IPS-NIHi7 (cell line): ENCODE data around the gene MYH11.
"Not testable (repeated sequence)": the region's sequence is repeated elsewhere in the genome, so short reads cannot be mapped to it uniquely, and the experiment has no call there.

Experiments used
- DNase-seq: peaks from one replicate; pipeline ENCODE4 v3.0.0; 2012; ENCODE audit warnings: mixed read lengths; ENCODE audit errors: extremely low spot score

MYH11 gene

DNA sequence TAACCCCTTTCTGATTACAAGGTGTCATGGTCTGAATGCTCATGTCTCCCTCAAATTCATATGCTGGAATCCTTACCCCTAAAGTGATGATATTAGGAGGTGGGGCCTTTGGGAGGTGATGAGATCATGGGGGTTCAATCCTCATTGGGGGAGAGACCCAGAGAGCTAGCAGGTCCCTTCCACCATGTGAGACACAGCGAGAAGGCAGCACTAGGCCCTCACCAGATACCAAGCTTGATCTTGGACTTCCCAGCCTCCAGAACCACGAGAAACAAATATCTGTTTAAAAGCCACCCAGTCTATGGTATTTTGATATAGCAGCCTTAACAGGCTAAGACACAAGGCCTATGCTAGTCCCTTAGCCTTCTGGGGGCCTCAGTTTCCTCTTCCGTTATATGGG lies 45.9 kb downstream of the MYH11 start:
- DNase-seq, result no peak

DNA sequence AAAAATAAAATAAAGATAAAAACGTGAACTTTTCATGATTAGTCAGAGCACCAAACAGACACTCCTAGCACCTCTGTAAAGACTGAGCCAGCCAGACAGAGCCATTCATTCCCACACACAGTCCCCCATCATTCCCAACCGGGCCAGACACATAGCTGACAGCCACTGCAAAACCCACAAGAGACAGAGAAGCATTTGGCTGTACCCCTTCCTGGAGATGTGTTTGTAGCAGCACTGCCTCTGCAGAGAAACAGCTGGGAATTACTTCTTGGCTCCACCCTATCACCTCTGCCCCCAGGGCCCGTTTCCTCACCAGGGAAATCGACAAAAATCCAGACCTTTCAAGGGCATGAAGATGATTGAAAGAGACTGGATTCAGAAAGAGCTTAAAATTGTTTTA lies 46.4 kb downstream of the MYH11 start:
- no peak for DNase-seq

DNA sequence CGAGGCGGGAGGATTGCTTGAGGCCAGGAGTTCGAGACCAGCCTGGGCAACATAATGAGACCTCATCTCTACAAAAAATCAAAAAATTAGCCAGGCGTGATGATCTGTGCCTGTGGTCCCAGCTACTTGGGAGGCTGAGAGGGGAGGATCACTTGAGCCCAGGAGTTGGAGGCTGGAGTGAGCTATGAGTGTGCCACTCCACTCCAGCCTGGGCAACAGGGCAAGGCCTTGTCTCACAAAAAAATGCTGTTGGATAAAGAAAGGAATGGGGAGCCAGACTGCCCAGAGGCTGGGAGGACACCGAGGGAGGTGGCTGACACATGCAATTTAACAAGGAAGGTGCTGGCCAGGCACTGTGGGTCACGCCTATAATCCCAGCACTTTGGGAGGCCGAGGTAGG lies 47.5 kb downstream of the MYH11 start:
- not testable (repeated sequence) for DNase-seq

GRCh38 chr16:15808071-15808470 lies 48.8 kb downstream of the MYH11 start:
- no peak for DNase-seq

DNA sequence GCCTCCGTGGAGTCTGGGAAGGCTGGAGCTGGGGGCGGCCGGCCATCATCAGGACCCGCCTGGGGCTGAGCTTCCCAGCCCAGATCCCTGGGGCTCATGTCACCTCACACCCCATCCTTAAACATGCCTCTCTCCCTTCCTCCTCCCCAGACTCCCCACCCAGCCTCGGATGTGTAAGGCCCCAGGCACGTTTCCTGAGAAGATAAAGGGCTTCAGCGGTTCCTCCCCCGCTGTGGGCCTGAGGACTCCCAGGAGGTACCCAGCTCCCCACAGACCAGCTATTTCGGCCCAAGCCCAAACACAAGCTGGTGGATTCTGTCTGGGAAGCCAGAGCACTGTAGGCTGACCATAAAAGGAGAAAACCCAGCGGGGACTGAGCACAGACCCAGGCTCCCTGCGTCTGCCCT lies 49.2 kb downstream of the MYH11 start:
- peak; percentile 51 for DNase-seq

GRCh38 chr16:15803618-15804017 lies 53.2 kb downstream of the MYH11 start:
- no peak for DNase-seq

- no peak for DNase-seq
These were observed 56.9 kb downstream of the MYH11 start for GRCh38 chr16:15799851-15800495.

DNA sequence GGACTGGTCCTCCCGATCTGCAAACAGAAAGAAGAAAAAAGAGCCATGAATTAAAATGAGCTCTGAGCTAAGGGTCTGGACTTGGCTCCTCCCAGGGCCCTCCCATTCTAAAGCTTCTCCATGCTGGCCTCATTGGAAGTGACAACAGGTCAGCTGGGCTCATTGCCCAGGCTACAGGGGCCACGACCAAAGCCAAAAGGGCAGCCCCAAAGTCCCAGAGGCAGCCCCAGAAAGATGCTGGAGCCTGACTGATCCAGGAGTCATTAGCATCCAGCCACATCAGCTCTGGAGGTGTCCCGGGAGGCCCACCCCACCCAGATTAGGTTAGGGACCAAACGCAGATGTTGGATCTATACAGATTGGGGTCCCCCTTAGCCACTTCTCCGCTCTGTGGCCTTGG lies 58.2 kb downstream of the MYH11 start:
- no peak for DNase-seq

- no peak for DNase-seq
These were observed 59.9 kb downstream of the MYH11 start for GRCh38 chr16:15796885-15797284.

- DNase-seq, result no peak
These were observed 61.2 kb downstream of the MYH11 start for GRCh38 chr16:15795615-15796014.

GRCh38 chr16:15792563-15792971 lies 64.3 kb downstream of the MYH11 start:
- DNase-seq, result no peak

GRCh38 chr16:15790458-15790857 lies 66.4 kb downstream of the MYH11 start:
- DNase-seq, result no peak

- DNase-seq, result not testable (repeated sequence)
These were observed 67.0 kb downstream of the MYH11 start for GRCh38 chr16:15789816-15790215.

DNA sequence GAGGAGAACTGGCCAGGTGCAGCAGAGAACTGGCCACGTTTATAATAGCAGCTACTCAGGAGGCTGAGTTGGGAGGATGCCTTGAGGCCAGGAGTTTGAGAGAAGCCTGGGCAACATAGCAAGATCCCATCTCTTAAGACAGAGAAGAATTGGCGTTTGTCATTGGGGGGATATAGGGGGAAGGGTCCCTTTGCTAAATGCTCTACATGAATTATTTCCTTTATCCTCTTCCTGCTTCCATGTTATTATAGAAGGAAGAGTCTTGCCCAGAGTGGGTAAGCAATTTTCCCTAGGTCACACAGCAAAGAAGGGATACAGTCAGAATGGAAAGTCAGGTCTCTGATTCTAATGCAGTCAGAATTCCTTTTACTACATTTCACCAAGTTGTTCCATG lies 68.0 kb downstream of the MYH11 start:
- DNase-seq, result no peak

DNA sequence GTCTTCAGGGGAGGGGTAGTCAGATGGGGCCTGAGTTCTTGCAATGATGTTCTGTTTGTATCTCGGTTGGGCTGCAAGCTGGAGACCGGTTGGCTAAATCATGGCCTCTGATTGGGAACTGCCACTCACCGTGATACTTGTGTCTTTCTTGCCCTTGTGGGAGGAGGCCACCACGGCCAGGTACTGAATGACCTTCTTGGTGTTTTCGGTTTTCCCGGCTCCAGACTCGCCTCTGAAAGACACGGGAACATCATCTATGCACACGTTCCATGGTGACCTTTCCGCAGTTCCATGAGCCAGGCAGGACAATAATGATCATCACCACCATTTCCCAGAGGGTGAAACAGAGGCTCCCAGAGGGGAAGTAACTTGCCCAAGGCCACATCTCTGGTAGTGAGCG lies 70.3 kb downstream of the MYH11 start:
- DNase-seq, result no peak

DNA sequence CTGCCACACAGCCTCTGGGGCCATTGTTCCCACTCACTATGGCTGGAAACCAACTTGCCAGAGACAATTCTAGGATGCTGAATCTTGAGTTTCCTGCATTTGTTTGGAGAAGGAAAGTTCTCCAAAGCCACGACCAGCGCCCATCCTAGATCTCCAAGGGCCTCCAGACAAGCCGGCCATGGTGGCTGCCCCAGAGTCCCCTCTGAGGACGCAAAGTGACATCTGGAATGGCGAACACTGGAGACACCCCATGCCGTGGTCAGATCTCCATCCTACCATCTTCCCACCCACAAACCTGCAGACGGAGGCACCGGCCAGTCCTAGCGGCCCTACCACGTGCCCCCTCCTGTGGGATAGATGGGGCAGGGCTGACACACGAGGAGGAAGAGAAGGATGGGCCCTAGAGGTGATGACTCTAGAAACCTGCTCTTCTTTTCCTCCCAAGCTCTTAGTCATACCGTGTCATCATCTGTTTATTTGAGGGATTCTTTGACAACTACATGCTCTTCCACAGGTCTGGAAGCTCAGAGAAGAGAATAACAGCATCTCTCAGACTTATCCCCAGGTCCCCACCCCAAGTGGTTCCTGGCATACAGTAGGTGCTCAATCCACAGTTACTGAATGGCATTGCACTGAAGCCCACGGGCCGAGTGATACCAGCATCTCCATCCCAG lies 71.3 kb downstream of the MYH11 start:
- no peak for DNase-seq

- no peak for DNase-seq
These were observed 72.8 kb downstream of the MYH11 start for GRCh38 chr16:15783985-15784384.

DNA sequence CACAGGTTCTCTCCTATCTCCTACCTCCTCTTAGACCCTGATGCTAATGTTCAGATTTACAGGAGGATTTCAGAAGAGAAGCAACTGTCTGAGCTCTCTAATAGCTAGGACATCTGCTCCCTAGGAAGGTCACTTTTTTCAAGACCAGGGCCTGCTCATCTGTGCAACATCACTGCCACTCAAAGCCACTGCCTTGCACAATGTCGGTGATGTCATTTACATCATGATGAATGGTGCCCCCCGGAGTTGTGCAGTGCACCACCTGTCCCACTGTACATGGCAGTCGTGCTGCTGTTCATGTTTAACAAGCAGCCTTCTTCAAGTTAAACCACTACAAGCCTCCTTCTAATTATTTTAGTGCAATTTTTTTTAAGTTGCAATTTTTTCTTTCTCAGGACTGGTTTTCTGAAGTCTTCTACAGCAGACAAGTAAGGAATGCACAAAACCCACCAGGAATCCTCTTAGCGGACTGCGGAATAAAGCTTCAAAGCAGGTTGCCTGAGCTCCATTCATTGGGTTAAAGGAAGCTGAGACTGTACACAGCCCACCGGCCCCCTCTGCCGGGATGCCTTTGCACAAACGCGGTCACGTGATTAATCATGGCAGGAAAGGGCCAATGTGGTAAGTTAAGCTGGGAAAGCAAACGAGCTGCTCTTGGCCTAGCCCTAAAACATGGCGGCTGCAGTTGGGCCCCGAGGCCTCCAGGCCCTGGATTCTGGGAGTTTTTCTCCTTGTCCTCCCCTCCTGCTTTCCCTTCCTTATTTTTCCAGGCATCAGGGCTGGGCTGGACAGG lies 74.1 kb downstream of the MYH11 start:
- no peak for DNase-seq

- DNase-seq, result no peak
These were observed 75.2 kb downstream of the MYH11 start for GRCh38 chr16:15781650-15782049.

DNA sequence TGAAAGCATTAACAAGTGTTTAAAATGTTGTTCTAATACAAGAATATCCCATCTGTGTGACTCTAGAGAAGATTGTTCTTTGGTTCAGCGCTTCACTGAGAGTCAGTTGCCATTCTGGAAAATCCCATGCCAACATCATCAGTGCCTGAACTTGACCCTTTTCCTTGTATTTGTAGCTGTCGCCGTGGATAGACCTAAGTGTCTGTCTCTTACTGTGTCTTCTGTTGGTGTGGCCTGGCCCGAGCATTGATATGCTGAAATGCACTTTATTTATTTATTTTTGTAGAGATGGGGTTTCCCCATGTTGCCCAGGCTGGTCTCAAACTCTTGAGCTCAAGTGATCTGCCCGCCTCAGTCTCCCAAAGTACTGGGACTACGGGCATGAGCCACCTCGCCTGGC lies 76.0 kb downstream of the MYH11 start:
- DNase-seq, result no peak

DNA sequence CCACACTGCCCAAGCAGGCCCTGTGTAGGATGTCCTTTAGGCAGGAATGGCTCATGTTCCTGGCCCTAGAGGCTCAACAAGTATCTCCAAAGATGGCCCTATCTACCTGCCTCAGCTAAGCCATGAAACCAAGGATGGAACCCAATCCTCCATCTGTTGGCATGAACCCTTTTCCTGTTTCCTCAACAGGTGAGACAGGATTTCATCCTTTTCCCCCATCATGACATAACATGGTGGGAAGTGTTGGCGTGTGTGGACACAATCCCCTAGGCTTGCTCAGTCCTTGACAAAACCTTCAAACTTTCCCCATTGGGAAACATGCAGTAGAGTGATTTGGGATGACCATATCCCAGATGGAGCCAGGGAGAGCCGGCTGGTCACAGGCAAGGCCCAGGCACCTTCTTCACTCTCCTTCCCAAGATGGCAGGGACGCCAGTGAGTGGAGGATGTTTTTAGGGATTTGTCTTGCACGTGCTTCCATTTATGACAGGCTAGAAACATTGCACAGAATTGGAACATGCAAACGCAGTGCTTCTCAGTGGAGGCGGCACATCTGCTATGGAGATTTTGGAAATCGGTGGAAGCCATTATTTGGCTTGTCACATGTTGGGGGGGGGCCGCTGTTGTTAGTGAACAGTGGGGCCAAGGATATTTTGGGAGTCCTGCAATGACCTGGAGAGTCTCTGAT lies 77.0 kb downstream of the MYH11 start:
- DNase-seq, result no peak

DNA sequence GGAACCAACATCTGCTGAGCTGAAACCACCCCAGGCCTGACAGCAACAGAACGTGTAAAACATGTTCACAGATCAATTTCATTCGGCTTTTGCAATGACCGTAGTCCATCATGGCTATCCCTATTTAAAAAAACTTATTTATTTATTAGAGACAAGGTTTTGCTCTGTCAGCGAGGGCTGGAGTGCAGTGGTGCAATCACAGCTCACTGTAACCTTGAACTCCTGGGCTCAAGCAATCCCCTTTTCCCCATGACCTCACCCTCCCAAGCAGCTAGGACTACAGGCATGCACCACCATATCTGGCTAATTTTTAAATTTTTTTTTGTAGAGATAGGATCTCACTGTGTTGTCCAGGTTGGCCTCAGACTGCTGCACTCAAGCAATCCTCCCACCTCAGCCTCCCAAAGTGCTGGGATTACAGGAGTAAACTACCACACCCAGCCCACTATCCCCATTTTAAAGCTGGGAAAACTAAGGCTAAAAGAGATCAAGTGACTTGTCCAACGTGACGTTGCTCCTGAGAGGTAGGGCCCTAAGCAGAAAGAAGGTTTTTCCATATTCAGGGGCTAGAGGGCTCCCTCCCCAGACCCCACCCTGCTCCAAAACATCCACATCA lies 77.7 kb downstream of the MYH11 start:
- no peak for DNase-seq
